GM21526 (cell line): ENCODE data around the gene GGT6.
"Not testable (repeated sequence)": the region's sequence is repeated elsewhere in the genome, so short reads cannot be mapped to it uniquely, and the experiment has no call there.

ENCODE experiments used
- ATAC-seq: cut with Tn5 transposase; IDR thresholded peaks from one replicate; pipeline ENCODE4 v1.9.1; 2021; ENCODE audit warnings: moderate library complexity; ENCODE audit not compliant: unreplicated experiment, low FRiP score

The GGT6 gene

DNA sequence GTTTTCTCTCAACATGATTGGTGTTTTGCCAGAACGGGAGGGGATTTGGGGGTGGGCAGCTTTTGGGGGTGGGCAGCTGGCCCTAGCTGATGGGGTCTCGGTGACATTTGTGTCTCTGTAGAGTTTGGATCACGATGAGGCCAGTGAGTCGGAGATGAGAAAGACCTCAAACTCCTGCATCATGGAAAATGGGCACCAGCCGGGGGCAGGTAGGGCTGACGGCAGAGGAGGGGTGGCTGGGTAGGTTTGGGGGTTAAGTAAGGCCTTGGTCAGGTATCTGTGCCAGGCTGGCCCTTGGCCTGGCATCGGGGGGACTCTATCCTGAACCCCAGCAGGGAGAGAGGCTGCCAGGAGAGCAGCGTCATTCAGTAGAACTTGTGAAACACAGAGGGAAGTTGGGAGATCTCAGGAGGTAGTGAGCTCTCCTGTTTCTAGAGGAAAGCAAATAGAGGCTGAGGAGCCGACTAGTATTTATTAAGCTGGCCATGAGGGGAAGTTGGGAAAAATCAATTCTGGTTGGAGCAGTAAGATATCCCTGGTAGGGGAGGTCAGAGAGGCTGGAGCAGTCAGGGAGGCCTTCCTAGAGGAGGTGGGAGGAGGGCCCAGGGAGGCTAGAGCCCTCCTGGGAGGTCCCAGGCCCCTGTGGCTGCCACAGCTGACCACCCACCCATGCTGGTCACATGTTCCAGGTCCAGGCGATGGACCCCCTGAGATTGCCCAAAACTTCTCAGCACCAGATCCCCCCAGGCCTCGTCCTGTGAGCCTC is 32.0 kb upstream of the GGT6 start:
- no peak for ATAC-seq

DNA sequence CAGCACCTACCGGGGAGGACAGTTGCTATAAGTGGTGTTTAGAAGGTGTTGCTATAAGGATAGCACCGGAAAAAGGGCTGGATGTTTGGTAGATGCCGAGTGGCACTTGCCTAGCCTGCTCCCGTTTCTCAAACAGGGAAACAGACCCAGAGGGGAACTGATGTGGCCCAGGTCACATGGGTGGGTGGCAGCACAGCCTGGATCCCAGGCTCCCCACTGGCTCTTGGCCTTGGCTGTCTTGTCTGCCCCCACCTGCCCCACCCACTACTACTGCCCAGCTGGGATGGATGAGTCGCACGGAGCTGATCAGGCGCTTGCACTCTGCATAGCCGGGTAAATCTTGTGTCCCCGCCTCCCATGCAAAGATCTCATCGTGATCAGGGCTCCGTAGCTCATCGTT is 31.2 kb upstream of the GGT6 start:
- no peak for ATAC-seq

DNA sequence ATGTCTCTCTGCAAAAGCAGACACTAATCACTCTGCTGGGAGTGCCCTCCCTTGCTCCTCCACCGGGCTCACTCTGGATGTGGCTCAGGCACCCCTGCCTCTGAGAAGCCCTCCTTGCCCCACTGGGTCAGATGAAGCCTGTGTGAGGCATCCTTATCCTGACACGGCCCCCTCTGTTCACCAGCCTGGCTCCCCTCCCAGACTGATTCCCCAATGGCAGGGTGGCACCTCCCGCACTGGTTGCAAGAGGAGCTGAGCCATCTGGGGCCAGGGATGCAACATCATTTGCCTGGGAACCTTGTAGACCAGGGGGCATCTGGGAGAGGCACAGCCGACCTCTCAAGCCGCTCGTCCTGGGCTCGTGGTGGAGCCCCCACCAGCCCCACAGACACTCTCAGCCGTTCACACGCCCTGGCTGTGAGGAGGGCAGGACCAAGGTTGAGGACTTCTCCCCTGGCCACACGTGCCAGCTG is 30.6 kb upstream of the GGT6 start:
- ATAC-seq: no peak

DNA sequence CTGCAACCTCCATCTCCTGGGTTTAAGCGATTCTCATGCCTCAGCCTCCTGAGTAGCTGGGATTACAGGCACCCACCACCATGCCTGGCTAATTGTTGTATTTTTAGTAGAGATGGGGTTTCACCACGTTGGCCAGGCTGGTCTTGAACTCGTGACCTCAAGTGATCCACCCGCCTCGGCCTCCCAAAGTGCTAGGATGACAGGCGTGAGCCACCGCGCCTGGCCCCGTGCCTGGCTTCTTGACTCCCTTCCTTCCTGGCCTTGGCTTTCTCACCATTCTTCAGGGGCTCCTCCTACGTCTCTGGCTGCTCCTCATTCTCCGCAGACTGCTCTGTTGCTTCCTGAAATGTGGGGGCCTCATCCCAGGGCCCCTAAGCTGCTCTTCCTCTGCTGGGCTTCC is 29.7 kb upstream of the GGT6 start:
- ATAC-seq: not testable (repeated sequence)

DNA sequence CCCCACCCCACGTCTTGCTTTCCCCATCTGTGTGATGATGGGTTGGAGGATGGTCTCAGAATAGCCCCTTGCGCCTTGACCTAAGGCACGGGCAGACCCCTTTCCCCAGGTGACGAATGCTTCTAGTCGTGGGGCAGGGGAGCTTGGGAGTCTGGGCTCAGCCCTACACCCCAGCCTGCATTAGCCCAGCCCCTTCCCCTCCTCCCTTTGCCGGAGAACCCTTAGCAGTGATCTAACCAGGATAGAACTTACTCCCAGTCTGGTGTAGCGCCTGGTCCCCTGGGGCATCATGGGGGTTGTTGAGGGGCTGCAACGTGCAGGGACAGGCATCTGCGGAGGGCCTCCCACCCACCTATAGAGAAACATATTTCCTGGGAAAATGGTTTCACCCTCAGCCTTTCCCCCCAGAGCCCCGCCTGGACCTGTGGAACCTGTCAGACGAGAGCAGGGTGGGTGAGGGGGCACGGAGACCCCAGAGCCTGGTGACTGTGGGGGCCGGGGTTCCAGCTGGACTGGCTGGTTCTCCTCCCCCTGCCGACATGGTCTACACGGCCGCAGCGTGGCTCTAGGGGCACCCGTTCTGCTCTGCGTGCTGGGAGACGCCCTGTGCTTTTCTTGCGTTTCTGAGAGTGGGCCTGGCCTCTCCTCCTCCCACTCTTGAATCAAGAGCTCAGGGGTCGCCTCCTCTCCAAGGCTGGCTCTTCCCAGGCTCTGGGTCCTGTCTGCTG is 28.7 kb upstream of the GGT6 start:
- no peak for ATAC-seq

DNA sequence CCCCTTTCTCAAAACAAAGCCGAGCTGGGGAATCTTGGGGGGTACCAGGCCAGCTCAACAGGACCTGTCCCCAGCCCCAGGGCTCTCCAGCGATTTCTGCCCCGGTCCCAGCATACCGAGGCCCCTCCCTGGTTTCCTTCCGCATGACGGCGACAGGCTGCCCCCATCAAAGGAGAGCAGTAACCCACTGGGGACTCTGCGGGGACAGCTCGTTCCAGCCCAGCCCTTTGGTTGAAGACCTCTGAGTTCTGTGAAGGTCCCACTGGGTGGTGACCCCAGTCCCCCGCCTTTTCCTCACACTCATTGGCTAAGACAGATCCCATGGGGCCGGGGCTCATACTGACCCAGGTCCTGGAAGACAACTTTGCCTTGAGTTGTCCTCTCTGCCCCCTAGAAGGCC is 28.0 kb upstream of the GGT6 start:
- no peak for ATAC-seq

DNA sequence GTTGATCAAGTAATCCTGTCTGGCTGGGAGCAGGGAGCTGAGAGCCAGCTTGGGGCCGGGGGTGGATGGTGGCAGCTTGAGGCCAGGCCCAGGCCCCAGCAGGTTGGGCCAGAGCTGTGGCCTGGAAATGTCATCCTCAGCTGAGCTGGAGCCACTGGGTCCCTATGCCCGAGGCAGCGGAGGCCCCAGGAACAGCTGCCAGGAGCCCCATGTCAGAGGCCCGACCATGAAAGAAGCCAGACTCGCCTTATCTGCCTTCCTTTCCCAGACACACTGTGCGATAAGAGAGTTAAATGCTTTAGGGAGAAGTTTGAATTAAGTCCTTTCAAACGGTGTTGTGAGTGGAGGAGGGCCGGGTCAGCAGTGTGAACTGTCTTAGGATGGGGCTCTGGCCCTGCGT is 27.4 kb upstream of the GGT6 start:
- ATAC-seq: no peak

DNA sequence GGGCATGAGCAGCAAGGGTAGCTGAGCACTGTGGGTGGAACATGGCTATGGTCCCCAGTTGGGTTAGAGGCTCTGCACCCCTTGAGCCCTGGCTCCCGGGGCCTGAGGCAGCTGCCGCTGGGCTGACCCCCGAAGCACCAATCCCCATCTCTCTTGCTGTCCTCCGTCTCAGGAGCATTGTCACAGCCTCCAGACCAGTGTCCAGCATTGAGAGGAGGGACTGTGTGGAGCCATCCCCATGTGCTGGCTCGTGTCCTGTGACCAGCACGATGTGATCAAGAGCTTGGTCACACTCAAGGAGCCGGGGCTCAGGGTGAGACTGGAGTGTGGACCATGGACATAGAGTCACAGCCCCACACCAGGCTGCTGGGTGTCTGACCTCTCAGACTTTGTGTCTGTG is 26.8 kb upstream of the GGT6 start:
- ATAC-seq: no peak

DNA sequence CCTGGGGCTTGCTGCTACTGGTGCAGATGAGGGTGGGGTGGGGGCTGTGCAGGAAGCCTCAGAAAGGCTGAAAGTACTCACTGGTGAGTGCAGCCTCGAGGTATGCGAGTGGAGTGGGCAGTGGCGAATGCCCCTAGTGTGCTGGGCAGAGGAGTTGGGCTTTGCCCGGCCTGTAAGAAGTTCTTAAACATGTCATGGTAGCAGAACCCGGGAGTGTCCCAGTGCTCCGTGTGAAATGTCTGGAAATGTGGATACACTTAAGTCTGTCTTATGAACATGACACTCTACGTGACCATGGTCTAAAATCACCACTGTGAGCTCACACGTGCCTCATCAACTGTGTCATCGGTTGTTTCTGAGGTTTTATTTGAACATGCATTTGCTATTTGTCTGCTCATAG is 25.7 kb upstream of the GGT6 start:
- no peak for ATAC-seq

DNA sequence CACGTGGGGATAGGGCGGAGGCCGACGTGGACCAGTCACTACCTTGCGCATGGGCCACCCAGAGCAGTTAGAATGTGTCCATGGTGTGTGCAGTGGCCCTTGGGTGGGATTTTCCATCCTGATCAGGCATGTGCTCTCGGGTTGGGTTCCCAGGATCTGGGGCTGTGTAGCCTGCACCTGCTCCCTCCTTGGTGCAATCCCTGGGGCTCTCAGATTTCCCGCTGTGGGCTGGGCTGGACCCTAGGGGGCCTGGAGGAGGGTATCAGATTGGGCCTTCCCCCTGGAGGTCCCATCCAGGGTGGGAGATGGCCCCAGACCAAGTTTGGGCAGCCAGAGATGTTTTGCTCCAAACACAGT is 25.2 kb upstream of the GGT6 start:
- ATAC-seq: no peak

DNA sequence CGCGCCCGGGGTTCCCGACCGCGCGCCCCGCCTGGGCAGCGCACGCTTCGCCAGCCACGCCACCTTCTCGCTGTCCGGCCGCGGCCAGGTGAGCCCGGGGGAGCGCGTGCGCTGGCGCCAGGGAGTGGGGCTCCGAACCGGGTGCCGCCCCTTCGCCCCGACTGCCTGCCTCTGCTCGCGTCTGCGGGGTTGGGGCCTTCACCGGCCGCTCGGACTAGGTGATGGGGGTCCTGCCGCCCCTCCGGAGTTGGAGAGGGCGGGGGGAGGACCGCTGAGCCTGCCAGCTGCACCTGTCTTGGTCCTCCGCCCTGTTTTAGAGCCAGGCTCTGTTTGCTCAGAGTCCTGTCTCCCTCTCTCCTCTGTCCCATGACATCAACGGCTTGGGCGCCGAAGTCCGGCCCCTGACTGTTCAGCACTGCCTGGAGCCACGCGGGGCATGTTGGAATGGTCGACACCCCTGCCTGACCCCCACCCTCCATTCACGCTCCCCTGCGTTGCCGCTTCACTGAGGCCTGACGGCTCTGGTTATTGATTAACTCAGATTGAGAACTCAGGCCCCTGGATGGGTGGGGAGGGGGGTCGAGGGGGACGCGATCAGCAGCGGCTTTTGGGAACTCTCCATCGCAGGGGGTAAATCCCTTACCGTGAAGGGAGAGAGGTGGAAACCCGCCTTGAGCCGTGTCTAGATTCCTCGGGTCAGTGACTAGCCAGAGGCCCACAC is 24.7 kb upstream of the GGT6 start:
- no peak for ATAC-seq

DNA sequence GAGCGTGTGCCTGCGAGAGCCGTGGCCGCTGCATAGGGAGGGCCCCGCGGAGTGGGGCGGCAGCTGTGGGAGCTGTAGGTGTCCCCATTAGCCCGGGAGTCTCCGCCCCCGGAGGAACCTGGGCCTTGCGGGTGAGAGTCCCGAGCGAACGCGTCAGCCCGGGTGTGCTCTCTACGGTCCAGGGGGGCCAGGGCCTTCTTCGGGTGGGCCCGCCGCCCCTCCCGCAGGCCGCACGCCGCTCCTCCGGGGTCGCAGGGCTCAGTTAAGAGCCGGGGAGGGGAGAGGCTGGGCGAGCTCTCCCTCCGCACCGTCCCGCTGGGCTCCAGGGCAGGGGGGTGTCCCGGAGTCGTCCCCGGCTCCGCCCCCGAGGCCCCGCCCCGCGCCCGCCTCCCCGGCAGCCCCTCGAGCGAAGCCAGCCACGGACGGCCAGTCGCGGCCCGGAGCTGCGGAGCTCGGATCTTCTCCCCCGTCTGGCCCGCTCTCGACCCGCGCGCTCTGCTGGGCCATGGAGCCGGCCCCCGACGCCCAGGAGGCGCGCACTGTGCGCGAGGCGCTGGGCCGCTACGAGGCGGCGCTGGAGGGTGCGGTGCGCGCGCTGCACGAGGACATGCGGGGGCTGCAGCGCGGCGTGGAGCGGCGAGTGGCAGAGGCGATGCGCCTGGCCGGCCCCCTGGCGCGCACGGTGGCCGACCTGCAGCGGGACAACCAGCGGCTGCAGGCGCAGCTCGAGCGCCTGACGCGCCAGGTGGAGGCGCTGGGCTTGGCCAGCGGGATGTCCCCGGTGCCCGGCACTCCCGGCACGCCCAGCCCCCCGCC is 23.9 kb upstream of the GGT6 start, which contains the start of gene SMTNL2:
SMTNL2 (plus strand) TSS at position 429 of the 816 bp plus-strand sequence; CDS start at position 506, 77 bp downstream.
- no peak for ATAC-seq

DNA sequence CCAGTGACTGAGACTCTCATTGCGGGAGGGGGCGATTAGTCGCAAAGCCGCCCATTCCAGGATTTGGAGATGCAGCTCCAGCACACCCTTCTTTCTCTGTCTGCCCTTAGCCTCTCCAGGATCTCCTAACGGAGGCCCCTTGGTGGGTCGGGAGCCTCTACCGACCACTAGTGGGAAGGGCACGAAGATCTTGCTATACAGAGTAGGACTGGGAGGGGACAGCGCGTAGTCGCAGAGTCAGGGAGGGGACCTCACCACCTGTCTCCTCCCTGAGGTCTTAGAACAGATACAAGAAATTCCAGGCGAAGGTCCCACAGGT is 23.4 kb upstream of the GGT6 start:
- no peak for ATAC-seq

DNA sequence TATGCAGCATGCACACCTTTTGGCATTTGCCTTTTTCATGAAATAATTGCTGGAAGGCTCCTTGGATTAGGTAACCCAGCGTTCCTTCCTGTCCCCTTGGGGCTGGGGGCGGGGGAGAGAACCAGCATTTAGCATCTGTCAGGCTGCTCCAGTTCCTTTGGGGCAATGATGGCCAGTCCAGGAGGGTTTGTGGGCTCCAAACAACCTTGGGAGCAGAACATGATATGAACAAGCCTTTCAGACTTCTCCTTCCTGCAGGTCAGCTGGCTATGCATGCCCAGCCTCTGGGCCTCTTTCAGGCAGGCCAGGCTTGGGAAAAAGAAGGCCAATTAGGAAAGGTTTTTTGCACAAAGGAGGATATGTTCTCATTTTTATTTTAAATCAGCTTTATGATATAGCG is 22.8 kb upstream of the GGT6 start:
- no peak for ATAC-seq

DNA sequence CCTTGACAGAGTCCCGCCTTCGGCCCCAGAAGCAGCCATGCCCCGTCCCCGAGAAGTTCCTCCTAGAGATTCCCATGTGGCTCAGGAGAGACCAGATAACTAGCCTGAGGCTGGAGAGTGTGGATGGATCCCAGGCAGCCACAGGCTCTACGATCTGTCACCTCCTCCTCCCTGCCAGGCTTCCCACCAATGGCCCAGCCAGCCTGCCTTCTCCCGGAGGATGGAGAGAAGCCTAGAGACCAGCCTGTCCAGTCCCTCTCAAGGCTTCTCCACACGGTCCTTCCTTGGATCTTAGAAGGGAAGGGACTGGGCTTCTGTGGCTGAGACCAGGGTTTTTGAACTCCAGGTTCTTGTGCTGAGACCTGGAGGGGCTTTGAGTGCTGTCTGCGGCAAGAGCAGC is 22.3 kb upstream of the GGT6 start:
- ATAC-seq: no peak

DNA sequence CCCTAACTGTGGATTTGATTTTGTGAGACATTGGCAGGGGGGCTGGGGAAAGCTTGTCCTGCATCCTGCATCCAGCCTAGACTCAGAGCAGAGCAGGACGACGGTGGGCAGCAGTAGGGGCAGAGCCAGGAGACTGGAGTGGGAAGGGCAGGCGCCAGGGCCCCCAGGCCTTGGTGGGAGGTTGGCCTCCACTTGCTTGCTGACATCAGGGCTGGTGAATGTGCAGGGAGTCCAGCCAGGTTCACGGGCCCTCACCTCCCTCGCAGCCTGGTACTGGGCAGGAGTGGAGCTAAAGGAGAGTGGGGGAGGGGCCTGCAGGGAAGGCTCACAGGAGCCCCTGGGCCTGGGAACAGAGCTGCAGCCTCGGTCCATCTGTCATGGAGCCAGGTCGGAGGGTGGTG is 21.7 kb upstream of the GGT6 start:
- ATAC-seq: no peak

DNA sequence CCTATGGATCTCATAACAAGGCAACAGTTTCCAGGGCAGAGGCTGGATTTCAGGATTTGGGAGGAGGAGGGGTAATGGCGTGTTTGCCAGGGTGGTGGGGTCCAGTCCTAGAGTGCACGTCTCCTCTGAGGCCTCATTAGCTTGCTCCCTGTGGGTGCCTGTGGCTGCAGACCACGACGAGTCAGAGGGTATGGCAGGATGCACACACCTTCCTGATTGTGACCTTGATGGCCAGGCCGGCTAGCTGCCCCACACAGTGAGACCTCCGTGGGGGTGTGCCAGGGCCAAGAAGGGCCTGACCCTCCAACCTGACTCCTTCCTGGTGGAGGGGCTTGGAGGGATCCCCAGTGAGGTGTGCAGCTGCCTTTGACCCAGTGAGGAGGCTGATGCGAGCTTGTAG is 19.9 kb upstream of the GGT6 start:
- ATAC-seq: no peak

DNA sequence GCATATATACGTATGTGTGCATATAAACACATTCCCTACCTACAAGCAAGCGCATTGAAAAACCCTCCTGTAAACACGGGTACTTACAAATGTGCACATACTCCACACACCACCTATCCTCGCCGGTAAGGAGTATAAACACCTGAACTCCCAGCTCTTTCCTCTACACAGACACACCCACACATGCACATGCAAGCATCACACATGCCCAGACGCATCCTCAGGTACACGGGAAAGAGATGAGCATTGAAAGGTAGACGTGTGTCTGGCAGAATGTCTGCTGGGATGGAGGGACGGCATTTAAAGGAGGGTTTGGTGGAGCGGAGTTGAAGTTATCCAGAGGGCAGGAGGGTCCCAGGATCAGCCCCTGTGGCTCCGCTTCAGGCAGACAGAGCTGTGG is 19.3 kb upstream of the GGT6 start:
- no peak for ATAC-seq

DNA sequence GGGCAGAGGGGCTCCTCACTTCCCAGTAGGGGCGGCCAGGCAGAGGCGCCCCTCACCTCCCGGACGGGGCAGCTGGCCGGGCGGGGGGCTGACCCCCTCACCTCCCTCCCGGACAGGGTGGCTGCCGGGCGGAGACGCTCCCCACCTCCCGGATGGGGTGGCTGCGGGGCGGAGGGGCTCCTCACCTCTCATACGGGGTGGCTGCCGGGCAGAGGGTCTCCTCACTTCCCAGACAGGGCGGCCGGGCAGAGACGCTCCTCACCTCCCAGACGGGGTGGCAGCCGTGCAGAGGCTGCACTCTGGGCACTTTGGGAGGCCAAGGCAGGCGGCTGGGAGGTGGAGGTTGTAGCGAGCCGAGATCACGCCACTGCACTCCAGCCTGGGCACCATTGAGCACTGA is 18.0 kb upstream of the GGT6 start:
- not testable (repeated sequence) for ATAC-seq

DNA sequence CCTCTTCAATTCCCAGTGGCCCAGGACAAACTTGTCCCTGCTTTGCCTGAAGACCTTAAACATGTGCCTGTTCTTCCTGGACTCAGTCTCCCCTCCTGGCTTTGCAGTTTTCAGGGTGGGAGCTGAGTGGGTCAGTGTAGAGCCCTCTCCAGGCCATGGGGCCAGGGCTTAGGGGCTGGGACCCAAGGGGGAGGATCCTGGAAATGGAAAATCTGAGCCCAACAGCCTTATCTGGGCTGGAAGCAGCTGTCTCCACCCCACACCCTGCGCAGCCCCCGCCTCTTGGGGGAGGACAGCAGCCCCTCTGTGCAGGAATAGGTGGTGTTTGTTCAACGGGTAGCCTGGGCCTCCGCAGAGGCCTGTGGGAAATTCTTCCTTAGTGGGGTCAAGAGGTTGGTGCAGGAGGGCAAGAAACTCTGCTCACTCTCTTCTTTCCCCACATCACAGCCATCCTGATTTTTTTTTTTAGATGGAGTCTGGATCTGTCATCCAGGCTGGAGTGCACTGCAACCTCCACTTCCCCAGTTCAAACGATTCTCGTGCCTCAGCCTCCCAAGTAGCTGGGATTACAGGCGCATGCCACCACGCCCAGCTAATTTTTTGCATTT is 17.1 kb upstream of the GGT6 start:
- no peak for ATAC-seq
